Choroid plexus epithelial cell (primary cell): ENCODE results near the gene IQCH.
A peak's percentile ranks its signal among the peaks of the same experiment; 100 is the strongest.

Experiments
- DNase-seq: peaks from one replicate; pipeline ENCODE4 v3.0.0-alpha.2; 2010; ENCODE audit warnings: low read depth
- H3K4me3 ChIP-seq: 2 replicates; pipeline ENCODE4 v1.5.1; 2011; ENCODE audit warnings: low read depth, mild to moderate bottlenecking, control low read depth, low read length, moderate library complexity
- CTCF ChIP-seq: conservative IDR thresholded peaks from 2 replicates; pipeline ENCODE4 v1.5.1; 2011; ENCODE audit warnings: low read depth, mild to moderate bottlenecking, control low read depth, inconsistent platforms, low read length, moderate library complexity

The IQCH gene

GRCh38 chr15:67307889-67308597, 53.5 kb downstream of the IQCH start:
- TF ChIP-seq CTCF = no peak
- no peak for DNase-seq
- H3K4me3 ChIP-seq = no peak overlapping the region

GRCh38 chr15:67311731-67312130, 57.1 kb downstream of the IQCH start:
- H3K4me3 ChIP-seq = no peak overlapping the region
- no peak for DNase-seq
- TF ChIP-seq CTCF = no peak

GRCh38 chr15:67319961-67320360, 65.4 kb downstream of the IQCH start:
- DNase-seq = no peak
- H3K4me3 ChIP-seq = no peak overlapping the region
- TF ChIP-seq CTCF = no peak

GRCh38 chr15:67321352-67321751, 66.8 kb downstream of the IQCH start:
- no peak for TF ChIP-seq CTCF
- H3K4me3 ChIP-seq = no peak overlapping the region
- DNase-seq = no peak

GRCh38 chr15:67322481-67322880, 67.9 kb downstream of the IQCH start:
- H3K4me3 ChIP-seq = no peak overlapping the region
- peak; percentile 66 for DNase-seq
- no peak for TF ChIP-seq CTCF

- DNase-seq = no peak
- no peak for TF ChIP-seq CTCF
Observed at GRCh38 chr15:67327312-67327711, 72.7 kb downstream of the IQCH start.

GRCh38 chr15:67327737-67328136, 73.2 kb downstream of the IQCH start:
- H3K4me3 ChIP-seq = no peak overlapping the region
- no peak for TF ChIP-seq CTCF
- no peak for DNase-seq

More at GRCh38 chr15:67327312-67327711, 72.7 kb downstream of the IQCH start:
- H3K4me3 ChIP-seq = no peak overlapping the region
